Right lobe of liver (tissue), 6 donors: Measurements from ENCODE around the gene AFF2. TPM values are rescaled to one million over a fixed set of nuclear protein-coding genes. Genes with fewer than 3 reads are reported as not detected.

Experiments
- ATAC-seq, 4 donors: fragments of 200-7000 bp; cut with Tn5 transposase; one replicate each; pipeline ENCODE4 v1.9.1; 2020; ENCODE audit warnings: mild to moderate bottlenecking in 4 of 4, moderate library complexity in 4 of 4
- DNase-seq, 3 donors: peaks; one replicate each; pipeline ENCODE4 v3.0.0-alpha.2; 2020
- H3K27ac ChIP-seq, 3 donors: fragments of 200-600 bp; one replicate each; pipeline ENCODE4 v1.8.0; 2022
- H3K27me3 ChIP-seq, 2 donors: fragments of 200-600 bp; one replicate each; pipeline ENCODE4 v1.8.0; 2022
- H3K36me3 ChIP-seq, 4 donors: fragments of 200-600 bp; sonication (generic) in 1 of 4; one replicate each; pipeline versions ENCODE4 v1.5.1 to v1.8.0; 2017 to 2022; ENCODE audit warnings: control low read depth in 1 of 4
- H3K4me1 ChIP-seq, 4 donors: fragments of 200-600 bp; sonication (generic) in 1 of 4; one replicate each; pipeline versions ENCODE4 v1.5.1 to v1.8.0; 2017 to 2022; ENCODE audit warnings: control low read depth in 1 of 4
- H3K4me3 ChIP-seq, 3 donors: fragments of 200-600 bp; one replicate each; pipeline ENCODE4 v1.8.0; 2022
- H3K9me3 ChIP-seq, 4 donors: fragments of 200-600 bp; sonication (generic) in 1 of 4; one replicate each; pipeline versions ENCODE4 v1.5.1 to v1.8.0; 2017 to 2022; ENCODE audit warnings: control low read depth in 1 of 4
- POLR2A ChIP-seq: fragments of 450-650 bp; IDR thresholded peaks from one replicate; pipeline ENCODE4 v1.6.1; 2017; ENCODE audit warnings: antibody characterized with exemption, mild to moderate bottlenecking
- WGBS: methylation state at CpG from one replicate; pipeline ENCODE4 v1.1.6; 2018; ENCODE audit warnings: low coverage, low lambda C conversion rate; ENCODE audit not compliant: insufficient coverage; ENCODE audit errors: missing lambda C conversion rate; 5-methylcytosine and 5-hydroxymethylcytosine counted together
- intact Hi-C, 2 donors: fragments of 100-400 bp; cut with DNase I; formaldehyde crosslinking; loops; one replicate each; pipeline versions ENCODE4 v1.11.2 to v1.14.1; 2022
- long read RNA-seq: library from polyadenylated mRNA; unstranded; transcript quantifications from one replicate; pipeline ENCODE4 v2.0.0, GENCODE V29; 2019
- total RNA-seq, 6 experiments: library from RNA; depleted of rRNA in 2 of 6; stranded (reverse); fragments of >200 nt in 2 of 6; fragmentation: NEBNext Ultra II Directional in 3 of 6; extraction: Animal tissue kit (Norgen Biotek cat#: 25700) in 3 of 6; gene quantifications; one replicate each; pipeline versions ENCODE4 v1.1.0 to v1.2.4, GENCODE V29; 2016 to 2023
- TF ChIP-seq, protein P1 (sequence below), 4 donors: fragments of 200-600 bp in 3 of 4; fragments of 450-650 bp in 1 of 4; IDR thresholded peaks; one replicate each; pipeline versions ENCODE4 v1.5.1 to v1.8.0; 2016 to 2022; ENCODE audit warnings: antibody characterized with exemption in 4 of 4, mild to moderate bottlenecking in 2 of 4
- donor health status: DM: no; HTN: yes; CAD: no.
- donor health status: DM: no; HTN: no; CAD: no.
- donor health status: DM: no; HTN: no; CAD: no.
- donor health status: DM: no; HTN: yes; CAD: no.
- donor health status: DM: no; HTN: yes; CAD: no.

The AFF2 gene
- total RNA-seq, result 1 to 10 TPM in 1 of 6 experiments, under 1 TPM in 5; 0.06 to 1.9 (median 0.15) TPM
- long read RNA-seq, result 0 reads

- DNase-seq (peak; percentile 38 to 57 (median 41)), ATAC-seq (peak; percentile 33 to 61 (median 52))
- intact Hi-C loops, result no loop called here
- WGBS, result 23% methylated on average over 9 of the region's 115 CpGs
- no peak for TF ChIP-seq POLR2A
- TF ChIP-seq, protein P1, sequence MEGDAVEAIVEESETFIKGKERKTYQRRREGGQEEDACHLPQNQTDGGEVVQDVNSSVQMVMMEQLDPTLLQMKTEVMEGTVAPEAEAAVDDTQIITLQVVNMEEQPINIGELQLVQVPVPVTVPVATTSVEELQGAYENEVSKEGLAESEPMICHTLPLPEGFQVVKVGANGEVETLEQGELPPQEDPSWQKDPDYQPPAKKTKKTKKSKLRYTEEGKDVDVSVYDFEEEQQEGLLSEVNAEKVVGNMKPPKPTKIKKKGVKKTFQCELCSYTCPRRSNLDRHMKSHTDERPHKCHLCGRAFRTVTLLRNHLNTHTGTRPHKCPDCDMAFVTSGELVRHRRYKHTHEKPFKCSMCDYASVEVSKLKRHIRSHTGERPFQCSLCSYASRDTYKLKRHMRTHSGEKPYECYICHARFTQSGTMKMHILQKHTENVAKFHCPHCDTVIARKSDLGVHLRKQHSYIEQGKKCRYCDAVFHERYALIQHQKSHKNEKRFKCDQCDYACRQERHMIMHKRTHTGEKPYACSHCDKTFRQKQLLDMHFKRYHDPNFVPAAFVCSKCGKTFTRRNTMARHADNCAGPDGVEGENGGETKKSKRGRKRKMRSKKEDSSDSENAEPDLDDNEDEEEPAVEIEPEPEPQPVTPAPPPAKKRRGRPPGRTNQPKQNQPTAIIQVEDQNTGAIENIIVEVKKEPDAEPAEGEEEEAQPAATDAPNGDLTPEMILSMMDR (IDR thresholded peaks at IDR 0.05), result no peak
- H3K27me3 ChIP-seq, result peaks cover 0 to 37% of the 10 kb centered on the region in 2 donors
- H3K4me3 ChIP-seq, result peak within 1 kb of the TSS; percentile 14 to 43 (median 29)
- H3K36me3 ChIP-seq, result no peaks in the 10 kb centered on the region
- H3K27ac ChIP-seq, result no peak within 1 kb of the TSS
- peaks cover 0 to 3% (median 0%) of the 10 kb centered on the region in 4 donors for H3K4me1 ChIP-seq
- no peaks in the 10 kb centered on the region for H3K9me3 ChIP-seq
Measured at GRCh38 chrX:148500423-148501385, at the start of gene AFF2. Gene AFF2, plus strand, starts transcription at chrX:148500617. Its CDS starts 481 bp downstream, at chrX:148501098.

DNA sequence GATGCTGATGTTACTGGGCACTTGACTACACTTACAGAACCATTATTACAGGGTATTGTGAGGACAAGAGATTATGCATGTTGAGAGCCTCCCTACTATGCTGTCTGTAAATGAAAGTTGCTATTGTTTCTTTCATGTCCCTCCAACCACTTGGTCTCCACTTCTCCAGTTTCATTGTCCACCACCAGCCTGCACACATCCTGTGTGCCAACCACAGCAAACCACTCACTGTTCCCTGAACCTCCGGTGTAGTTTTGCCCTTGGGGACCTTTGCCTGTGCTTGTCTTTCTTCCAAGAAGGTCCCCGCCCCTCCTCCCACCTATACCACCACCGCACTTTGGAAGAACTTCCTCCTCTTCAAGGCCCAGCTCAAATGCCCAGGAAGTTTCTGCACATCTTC is 43.1 kb upstream of the AFF2 start:
- H3K36me3 ChIP-seq, result no peaks in the 10 kb centered on the region
- H3K9me3 ChIP-seq, result no peaks in the 10 kb centered on the region
- H3K4me3 ChIP-seq, result no peak overlapping the region
- no peak overlapping the region for H3K27ac ChIP-seq
- H3K4me1 ChIP-seq, result no peaks in the 10 kb centered on the region
- TF ChIP-seq POLR2A, result no peak
- TF ChIP-seq, protein P1 (IDR thresholded peaks at IDR 0.05), result no peak
- DNase-seq, result no peak
- H3K27me3 ChIP-seq, result peaks cover 0 to 11% of the 10 kb centered on the region in 2 donors
- intact Hi-C loops, result no loop called here
- ATAC-seq, result no peak
- WGBS, result 24% methylated on average over 3 of the region's 3 CpGs

DNA sequence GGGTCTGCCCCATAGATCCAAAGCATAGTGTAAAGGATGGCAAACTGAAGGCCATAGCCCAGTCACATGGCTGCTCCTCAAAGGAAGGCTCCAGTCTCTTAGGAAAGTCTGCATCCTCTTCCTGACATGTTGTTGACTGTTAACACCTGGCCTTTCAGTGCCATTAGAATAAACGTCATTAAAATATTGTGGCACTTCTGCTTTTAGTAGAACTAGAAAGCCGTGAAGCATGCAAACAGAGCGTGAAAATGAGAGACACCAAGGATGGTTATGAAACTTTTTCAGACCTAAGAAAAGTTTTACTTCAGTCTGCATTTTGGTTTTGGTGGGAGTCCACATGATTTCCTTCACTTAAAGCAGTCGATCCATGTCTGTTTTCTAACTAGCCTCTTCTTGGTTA is 41.1 kb upstream of the AFF2 start:
- DNase-seq (no peak), ATAC-seq (no peak)
- intact Hi-C loops, result no loop called here
- Histone ChIP-seq H3K4me3 (no peak overlapping the region), H3K27ac (no peak overlapping the region), H3K9me3 (no peaks in the 10 kb centered on the region), H3K4me1 (no peaks in the 10 kb centered on the region), H3K27me3 (peaks cover 0 to 11% of the 10 kb centered on the region in 2 donors), H3K36me3 (no peaks in the 10 kb centered on the region)
- TF ChIP-seq, protein P1 (IDR thresholded peaks at IDR 0.05), result no peak
- no peak for TF ChIP-seq POLR2A
- WGBS, result 33% methylated on average over 4 of the region's 4 CpGs

DNA sequence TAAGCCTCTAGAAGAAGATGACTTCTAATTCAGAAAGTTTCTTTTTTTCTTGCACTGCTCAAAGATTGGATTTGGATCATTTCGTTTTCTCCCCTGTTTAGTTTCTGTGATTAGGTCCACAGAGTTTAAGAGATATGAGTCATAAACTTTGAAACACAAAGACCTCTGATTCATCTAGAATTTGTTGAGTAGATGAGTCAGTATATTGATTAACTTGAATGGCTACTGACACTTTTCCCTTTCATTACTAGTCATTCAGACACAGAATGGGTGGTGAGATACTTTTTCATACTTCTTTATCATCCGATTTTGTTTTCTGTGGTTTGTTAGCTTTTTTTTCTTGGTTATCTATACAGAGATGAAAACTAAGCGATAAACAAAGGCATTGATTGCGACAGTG is 34.1 kb upstream of the AFF2 start:
- Histone ChIP-seq H3K4me1 (no peaks in the 10 kb centered on the region), H3K9me3 (no peaks in the 10 kb centered on the region), H3K27me3 (peaks cover 0 to under 1% of the 10 kb centered on the region in 2 donors), H3K4me3 (no peak overlapping the region), H3K27ac (no peak overlapping the region), H3K36me3 (no peaks in the 10 kb centered on the region)
- TF ChIP-seq, protein P1 (IDR thresholded peaks at IDR 0.05), result no peak
- TF ChIP-seq POLR2A, result no peak
- intact Hi-C loops, result no loop called here
- no peak for DNase-seq
- peak in 1 of 4 donors; percentile 29 for ATAC-seq
- 41% methylated on average over 4 of the region's 4 CpGs for WGBS
